Measurements from ENCODE around the gene AHNAK. TPM values are rescaled to one million over a fixed set of nuclear protein-coding genes. Genes with fewer than 3 reads are reported as not detected.

The AHNAK gene
- total RNA-seq, 1 experiment from 2014 or later: 73.0 TPM

- no peaks in the 10 kb centered on the region for H3K27me3 ChIP-seq (replicated peaks; ENCODE audit: insufficient read depth, low read depth, low read length, poor library complexity)
- no peaks in the 10 kb centered on the region for H3K36me3 ChIP-seq (ENCODE audit: insufficient read depth, low read length, poor library complexity, severe bottlenecking)
- BruUV-seq (replicated peaks): no TSS peak
- H3K4me3 ChIP-seq (ENCODE audit: low read depth, low read length, poor library complexity, severe bottlenecking): no peak overlapping the region
- TF ChIP-seq, protein P1, sequence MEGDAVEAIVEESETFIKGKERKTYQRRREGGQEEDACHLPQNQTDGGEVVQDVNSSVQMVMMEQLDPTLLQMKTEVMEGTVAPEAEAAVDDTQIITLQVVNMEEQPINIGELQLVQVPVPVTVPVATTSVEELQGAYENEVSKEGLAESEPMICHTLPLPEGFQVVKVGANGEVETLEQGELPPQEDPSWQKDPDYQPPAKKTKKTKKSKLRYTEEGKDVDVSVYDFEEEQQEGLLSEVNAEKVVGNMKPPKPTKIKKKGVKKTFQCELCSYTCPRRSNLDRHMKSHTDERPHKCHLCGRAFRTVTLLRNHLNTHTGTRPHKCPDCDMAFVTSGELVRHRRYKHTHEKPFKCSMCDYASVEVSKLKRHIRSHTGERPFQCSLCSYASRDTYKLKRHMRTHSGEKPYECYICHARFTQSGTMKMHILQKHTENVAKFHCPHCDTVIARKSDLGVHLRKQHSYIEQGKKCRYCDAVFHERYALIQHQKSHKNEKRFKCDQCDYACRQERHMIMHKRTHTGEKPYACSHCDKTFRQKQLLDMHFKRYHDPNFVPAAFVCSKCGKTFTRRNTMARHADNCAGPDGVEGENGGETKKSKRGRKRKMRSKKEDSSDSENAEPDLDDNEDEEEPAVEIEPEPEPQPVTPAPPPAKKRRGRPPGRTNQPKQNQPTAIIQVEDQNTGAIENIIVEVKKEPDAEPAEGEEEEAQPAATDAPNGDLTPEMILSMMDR (conservative IDR thresholded peaks at IDR 0.05; ENCODE audit: low read depth, low read length): no peak
- no peak for TF ChIP-seq EZH2 (IDR thresholded peaks at IDR 0.05; ENCODE audit: borderline replicate concordance, low read depth, low read length, poor library complexity, severe bottlenecking)
- H3K4me1 ChIP-seq (ENCODE audit: insufficient read depth, low read length, poor library complexity, severe bottlenecking): peaks cover 19% of the 10 kb centered on the region
- POLR2A ChIA-PET (ENCODE audit: low non-redundant PET): interaction anchor here (0.6 kb wide), 1 partner anchor 154 kb away, joined by 5 read pairs; no protein-coding TSS in a partner anchor
- H3K27ac ChIP-seq (ENCODE audit: low read depth, low read length, poor library complexity, severe bottlenecking): peak overlapping the region; percentile 67
- intact Hi-C loops (cut with micrococcal nuclease; ENCODE audit: unreplicated experiment): loop anchor here (5.0 kb wide), 1 partner anchor 142 kb away; no protein-coding TSS in a partner anchor
- CTCF ChIA-PET: interaction anchor here (0.7 kb wide), 1 partner anchor 16 kb away, joined by 6 read pairs; no protein-coding TSS in a partner anchor
- DNase-seq (ENCODE audit: low spot score): peak; percentile 23
- H3K9me3 ChIP-seq (ENCODE audit: low read depth, low read length, poor library complexity, severe bottlenecking): no peaks in the 10 kb centered on the region
Measured at GRCh38 chr11:62419943-62420342, 126.7 kb downstream of the AHNAK start.

DNA sequence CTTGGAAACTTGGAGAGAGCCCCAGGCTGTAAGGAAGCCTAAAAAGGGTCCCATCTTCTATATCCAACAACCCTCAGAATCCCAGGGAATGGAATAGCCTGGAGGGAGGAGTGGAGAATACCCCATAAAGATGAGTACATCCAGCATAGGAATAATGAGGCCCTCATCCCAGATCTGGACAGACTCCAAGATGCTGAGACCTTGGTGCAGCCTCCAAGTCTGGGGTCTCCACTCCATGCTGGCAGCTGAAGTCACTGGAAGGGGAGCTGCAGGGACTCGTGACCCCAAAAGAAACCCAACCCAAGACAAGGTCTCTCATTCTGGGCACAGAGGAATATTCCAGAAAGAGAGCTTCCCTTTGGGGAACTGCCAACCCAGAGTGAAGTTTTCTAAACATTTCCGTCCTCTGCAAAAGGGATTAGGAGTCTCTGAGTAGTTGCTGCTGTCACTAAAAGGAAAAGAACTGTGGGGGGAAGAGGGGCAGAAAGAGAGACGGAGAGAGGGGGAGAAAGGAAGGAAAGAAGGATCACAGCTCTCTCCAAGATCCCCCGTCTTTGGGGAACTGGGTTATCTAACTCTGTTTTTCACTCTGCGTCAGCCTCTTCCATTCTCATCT lies 127.2 kb downstream of the AHNAK start:
- Histone ChIP-seq H3K27me3 (replicated peaks; ENCODE audit: insufficient read depth, low read depth, low read length, poor library complexity) (no peaks in the 10 kb centered on the region), H3K4me3 (ENCODE audit: low read depth, low read length, poor library complexity, severe bottlenecking) (no peak overlapping the region), H3K36me3 (ENCODE audit: insufficient read depth, low read length, poor library complexity, severe bottlenecking) (no peaks in the 10 kb centered on the region), H3K9me3 (ENCODE audit: low read depth, low read length, poor library complexity, severe bottlenecking) (no peaks in the 10 kb centered on the region), H3K4me1 (ENCODE audit: insufficient read depth, low read length, poor library complexity, severe bottlenecking) (peaks cover 19% of the 10 kb centered on the region), H3K27ac (ENCODE audit: low read depth, low read length, poor library complexity, severe bottlenecking) (peak overlapping the region; percentile 67)
- intact Hi-C loops (cut with micrococcal nuclease; ENCODE audit: unreplicated experiment): no loop called here
- CTCF ChIA-PET: interaction anchor here (1.4 kb wide), 1 partner anchor 124 kb away, joined by 3 read pairs; no protein-coding TSS in a partner anchor
- POLR2A ChIA-PET (ENCODE audit: low non-redundant PET): interaction anchor here (0.6 kb wide), 2 partner anchors 155 to 528 kb away, joined by 3 to 5 read pairs; partner anchors contain the start of gene FADS3
- TF ChIP-seq EZH2 (IDR thresholded peaks at IDR 0.05; ENCODE audit: borderline replicate concordance, low read depth, low read length, poor library complexity, severe bottlenecking): no peak
- TF ChIP-seq, protein P1 (conservative IDR thresholded peaks at IDR 0.05; ENCODE audit: low read depth, low read length): no peak
- no TSS peak for BruUV-seq (replicated peaks)
- peak; percentile 63 for DNase-seq (ENCODE audit: low spot score)

- no peaks in the 10 kb centered on the region for H3K9me3 ChIP-seq (ENCODE audit: low read depth, low read length, poor library complexity, severe bottlenecking)
- no TSS peak for BruUV-seq (replicated peaks)
- CTCF ChIA-PET: interaction anchor here (0.5 to 1.4 kb wide), 3 partner anchors 124 to 557 kb away, joined by 3 to 8 read pairs (median 3); no protein-coding TSS in a partner anchor
- no peak for DNase-seq (ENCODE audit: low spot score)
- POLR2A ChIA-PET (ENCODE audit: low non-redundant PET): interaction anchor here (0.6 kb wide), 1 partner anchor 528 kb away, joined by 3 read pairs; the partner anchor contains the start of gene FADS3
- H3K27me3 ChIP-seq (replicated peaks; ENCODE audit: insufficient read depth, low read depth, low read length, poor library complexity): no peaks in the 10 kb centered on the region
- peaks cover 19% of the 10 kb centered on the region for H3K4me1 ChIP-seq (ENCODE audit: insufficient read depth, low read length, poor library complexity, severe bottlenecking)
- intact Hi-C loops (cut with micrococcal nuclease; ENCODE audit: unreplicated experiment): no loop called here
- no peak within 1 kb of the TSS for H3K4me3 ChIP-seq (ENCODE audit: low read depth, low read length, poor library complexity, severe bottlenecking)
- H3K36me3 ChIP-seq (ENCODE audit: insufficient read depth, low read length, poor library complexity, severe bottlenecking): no peaks in the 10 kb centered on the region
- peak within 1 kb of the TSS; percentile 67 for H3K27ac ChIP-seq (ENCODE audit: low read depth, low read length, poor library complexity, severe bottlenecking)
- TF ChIP-seq, protein P1 (conservative IDR thresholded peaks at IDR 0.05; ENCODE audit: low read depth, low read length): no peak
Measured at GRCh38 chr11:62418733-62419132, 127.9 kb downstream of the AHNAK start, which contains the start of gene SCGB1A1. Gene SCGB1A1 (plus strand): TSS chr11:62419033. CDS start chr11:62419096, 63 bp downstream.

Data from A673 (cell line).